Measurements from ENCODE around the gene SLC25A27. TPM values are rescaled to one million over a fixed set of nuclear protein-coding genes. Genes with fewer than 3 reads are reported as not detected.

SLC25A27 gene
- total RNA-seq, 2 experiments from 2014 or later: 155 to 157 TPM

GRCh38 chr6:46684771-46685170, 32.0 kb downstream of the SLC25A27 start:
- TF ChIP-seq EZH2phosphoT487 (IDR thresholded peaks at IDR 0.05; ENCODE audit: borderline replicate concordance, low read depth, low read length) (no peak), CTCF (conservative IDR thresholded peaks at IDR 0.05; ENCODE audit: low read length) (no peak)
- H3K4me3 ChIP-seq (ENCODE audit: low read depth, low read length, poor library complexity, severe bottlenecking): no peak overlapping the region
- intact Hi-C loops (cut with micrococcal nuclease; ENCODE audit: unreplicated experiment): no loop called here
- no peaks in the 10 kb centered on the region for H3K4me1 ChIP-seq (ENCODE audit: insufficient read depth, low read length, poor library complexity, severe bottlenecking)
- no peak overlapping the region for H3K4me2 ChIP-seq (ENCODE audit: low read length)
- DNase-seq (ENCODE audit: low spot score): no peak
- CTCF ChIA-PET (ENCODE audit: unreplicated experiment): no interaction called here
- H4K20me1 ChIP-seq (ENCODE audit: insufficient read depth, low read length): no peaks in the 10 kb centered on the region
- H3K27ac ChIP-seq (ENCODE audit: low read depth, low read length, poor library complexity, severe bottlenecking): no peak overlapping the region
- BruUV-seq (replicated peaks): no TSS peak
- no peaks in the 10 kb centered on the region for H3K79me2 ChIP-seq (ENCODE audit: insufficient read depth, low read depth, low read length)
- H2AFZ ChIP-seq (ENCODE audit: low read length): no peak overlapping the region
- H3K9me3 ChIP-seq (ENCODE audit: low read length): no peaks in the 10 kb centered on the region
- POLR2A ChIA-PET: interaction anchor here (0.7 kb wide), 1 partner anchor 753 kb away, joined by 4 read pairs; no protein-coding TSS in a partner anchor
- H3K9me2 ChIP-seq (ENCODE audit: insufficient read depth, low read length): no peaks in the 10 kb centered on the region
- peaks cover 19% of the 10 kb centered on the region for H3K36me3 ChIP-seq (ENCODE audit: insufficient read depth, low read length)

- H3K9me3 ChIP-seq (ENCODE audit: low read length): no peaks in the 10 kb centered on the region
- no peaks in the 10 kb centered on the region for H3K79me2 ChIP-seq (ENCODE audit: insufficient read depth, low read depth, low read length)
- no peaks in the 10 kb centered on the region for H4K20me1 ChIP-seq (ENCODE audit: insufficient read depth, low read length)
- TF ChIP-seq EZH2phosphoT487 (IDR thresholded peaks at IDR 0.05; ENCODE audit: borderline replicate concordance, low read depth, low read length) (no peak), CTCF (conservative IDR thresholded peaks at IDR 0.05; ENCODE audit: low read length) (no peak)
- POLR2A ChIA-PET: no interaction called here
- no TSS peak for BruUV-seq (replicated peaks)
- H3K4me2 ChIP-seq (ENCODE audit: low read length): no peak within 1 kb of the TSS
- CTCF ChIA-PET (ENCODE audit: unreplicated experiment): no interaction called here
- no peak within 1 kb of the TSS for H3K27ac ChIP-seq (ENCODE audit: low read depth, low read length, poor library complexity, severe bottlenecking)
- no peak for DNase-seq (ENCODE audit: low spot score)
- intact Hi-C loops (cut with micrococcal nuclease; ENCODE audit: unreplicated experiment): no loop called here
- H3K4me3 ChIP-seq (ENCODE audit: low read depth, low read length, poor library complexity, severe bottlenecking): no peak within 1 kb of the TSS
- H3K4me1 ChIP-seq (ENCODE audit: insufficient read depth, low read length, poor library complexity, severe bottlenecking): no peaks in the 10 kb centered on the region
- H2AFZ ChIP-seq (ENCODE audit: low read length): no peak within 1 kb of the TSS
- H3K9me2 ChIP-seq (ENCODE audit: insufficient read depth, low read length): no peaks in the 10 kb centered on the region
- H3K36me3 ChIP-seq (ENCODE audit: insufficient read depth, low read length): peaks cover 9% of the 10 kb centered on the region; the same call in 1 of the 2 replicates
These were observed 34.9 kb downstream of the SLC25A27 start, which contains the start of gene TDRD6 for GRCh38 chr6:46687619-46688097. TDRD6 (plus strand) TSS chr6:46687885; CDS start chr6:46688129, 244 bp downstream.

- H3K4me2 ChIP-seq (ENCODE audit: low read length): no peak overlapping the region
- no peaks in the 10 kb centered on the region for H3K4me1 ChIP-seq (ENCODE audit: insufficient read depth, low read length, poor library complexity, severe bottlenecking)
- no peaks in the 10 kb centered on the region for H3K79me2 ChIP-seq (ENCODE audit: insufficient read depth, low read depth, low read length)
- H3K36me3 ChIP-seq (ENCODE audit: insufficient read depth, low read length): peaks cover 3% of the 10 kb centered on the region; the same call in 1 of the 2 replicates
- no peaks in the 10 kb centered on the region for H4K20me1 ChIP-seq (ENCODE audit: insufficient read depth, low read length)
- H3K9me3 ChIP-seq (ENCODE audit: low read length): no peaks in the 10 kb centered on the region
- ChIA-PET CTCF (ENCODE audit: unreplicated experiment) (interaction anchor here (0.5 kb wide), 1 partner anchor 12 kb away, joined by 3 read pairs; no protein-coding TSS in a partner anchor), POLR2A (no interaction called here)
- BruUV-seq (replicated peaks): no TSS peak
- TF ChIP-seq CTCF (conservative IDR thresholded peaks at IDR 0.05; ENCODE audit: low read length) (no peak), EZH2phosphoT487 (IDR thresholded peaks at IDR 0.05; ENCODE audit: borderline replicate concordance, low read depth, low read length) (no peak)
- no peak overlapping the region for H3K4me3 ChIP-seq (ENCODE audit: low read depth, low read length, poor library complexity, severe bottlenecking)
- H3K27ac ChIP-seq (ENCODE audit: low read depth, low read length, poor library complexity, severe bottlenecking): no peak overlapping the region
- no peak overlapping the region for H2AFZ ChIP-seq (ENCODE audit: low read length)
- no peak for DNase-seq (ENCODE audit: low spot score)
- H3K9me2 ChIP-seq (ENCODE audit: insufficient read depth, low read length): no peaks in the 10 kb centered on the region
- intact Hi-C loops (cut with micrococcal nuclease; ENCODE audit: unreplicated experiment): no loop called here
These were observed 35.6 kb downstream of the SLC25A27 start for GRCh38 chr6:46688117-46688965.

Measured in OCI-LY7 (cell line).